Embryonic facial prominence (tissue), 1 donor: ENCODE data around the gene TARM1.

ENCODE experiments used
- DNase-seq: peaks from one replicate; pipeline ENCODE4 v3.0.0-alpha.2; 2016; ENCODE audit errors: extremely low spot score

Gene TARM1

GRCh38 chr19:54081032-54081431 is at the start of gene TARM1:
TARM1 (minus strand) TSS chr19:54081365; CDS start chr19:54081340, 25 bp downstream.
- no peak for DNase-seq

- no peak for DNase-seq
These were observed 48.4 kb upstream of the TARM1 start for GRCh38 chr19:54129617-54129996.

GRCh38 chr19:54128796-54129616 is 47.8 kb upstream of the TARM1 start:
- DNase-seq, result no peak

GRCh38 chr19:54128441-54128725 is 47.2 kb upstream of the TARM1 start:
- no peak for DNase-seq

GRCh38 chr19:54127688-54128440 is 46.7 kb upstream of the TARM1 start:
- DNase-seq, result no peak

- DNase-seq, result no peak
These were observed 44.5 kb upstream of the TARM1 start for GRCh38 chr19:54125713-54126112.

GRCh38 chr19:54124393-54124792 is 43.2 kb upstream of the TARM1 start:
- DNase-seq, result no peak

- no peak for DNase-seq
These were observed 42.5 kb upstream of the TARM1 start for GRCh38 chr19:54123682-54124081.

- no peak for DNase-seq
These were observed 40.1 kb upstream of the TARM1 start for GRCh38 chr19:54121259-54121658.

GRCh38 chr19:54115109-54116063 is 34.2 kb upstream of the TARM1 start, which contains the start of the genes PRPF31 and TFPT:
PRPF31 (plus strand) TSS chr19:54115754; CDS start chr19:54118279, 2,525 bp downstream.
TFPT (minus strand) TSS chr19:54115657; CDS start chr19:54115269, 388 bp downstream.
- DNase-seq, result peak; percentile 98

GRCh38 chr19:54114340-54115108 is 33.4 kb upstream of the TARM1 start:
- DNase-seq, result no peak

GRCh38 chr19:54109651-54110050 is 28.5 kb upstream of the TARM1 start:
- DNase-seq, result no peak

- DNase-seq, result no peak
These were observed 27.3 kb upstream of the TARM1 start for GRCh38 chr19:54108496-54108895.

- DNase-seq, result no peak
These were observed 26.8 kb upstream of the TARM1 start for GRCh38 chr19:54107876-54108490.

- DNase-seq, result no peak
These were observed 25.6 kb upstream of the TARM1 start for GRCh38 chr19:54106716-54107115.

- DNase-seq, result no peak
These were observed 24.6 kb upstream of the TARM1 start for GRCh38 chr19:54105796-54106195.

- DNase-seq, result no peak
These were observed 24.0 kb upstream of the TARM1 start for GRCh38 chr19:54104998-54105715.

- peak; percentile 94 for DNase-seq
These were observed 21.4 kb upstream of the TARM1 start, which contains the start of gene NDUFA3 for GRCh38 chr19:54102421-54103169. NDUFA3 (plus strand) TSS chr19:54102855; CDS start chr19:54102879, 24 bp downstream.

- no peak for DNase-seq
These were observed 19.4 kb upstream of the TARM1 start, which contains the start of gene OSCAR for GRCh38 chr19:54100561-54100960. OSCAR (minus strand) TSS chr19:54100803; CDS start chr19:54100792, 11 bp downstream.
